IMR-90 (cell line): ENCODE measurements around the gene BRSK1.

ENCODE experiments used
- CEBPB ChIP-seq: IDR thresholded peaks from 2 replicates; pipeline ENCODE4 v1.6.1; 2012; ENCODE audit warnings: low read depth, low read length, improper control_type of control experiment
- FOS ChIP-seq: fragments of 150-350 bp; IDR thresholded peaks from 2 replicates; pipeline ENCODE4 v1.6.1; 2016; ENCODE audit warnings: low read depth, low read length
- MAFK ChIP-seq: IDR thresholded peaks from 2 replicates; pipeline ENCODE4 v1.6.1; 2012; ENCODE audit warnings: low read depth, low read length, improper control_type of control experiment
- MAZ ChIP-seq: IDR thresholded peaks from 2 replicates; pipeline ENCODE4 v1.6.1; 2012; ENCODE audit warnings: low read depth, mild to moderate bottlenecking, low read length, improper control_type of control experiment, moderate library complexity, borderline replicate concordance
- POLR2A ChIP-seq: IDR thresholded peaks from 2 replicates; pipeline ENCODE4 v1.6.1; 2012; ENCODE audit warnings: mild to moderate bottlenecking, low read depth, low read length
- RAD21 ChIP-seq: IDR thresholded peaks from 2 replicates; pipeline ENCODE4 v1.6.1; 2012; ENCODE audit warnings: low read length, improper control_type of control experiment
- RCOR1 ChIP-seq: IDR thresholded peaks from 2 replicates; pipeline ENCODE4 v1.6.1; 2012; ENCODE audit warnings: mild to moderate bottlenecking, low read length, improper control_type of control experiment; ENCODE audit not compliant: insufficient replicate concordance
- RFX5 ChIP-seq: IDR thresholded peaks from 2 replicates; pipeline ENCODE4 v1.8.0; 2012; ENCODE audit warnings: low read depth, mild to moderate bottlenecking, low read length, moderate library complexity
- SMC3 ChIP-seq: fragments of 150-350 bp; IDR thresholded peaks from 2 replicates; pipeline ENCODE4 v1.6.1; 2016; ENCODE audit warnings: low read depth, mild to moderate bottlenecking, antibody characterized with exemption, low read length, moderate library complexity
- TF ChIP-seq, protein P1 (sequence below): conservative IDR thresholded peaks from 2 replicates; pipeline ENCODE4 v1.5.1; 2012; ENCODE audit warnings: mild to moderate bottlenecking, low read depth, low read length, improper control_type of control experiment
- TF ChIP-seq, protein P2 (sequence below): fragments of 150-350 bp; IDR thresholded peaks from 2 replicates; pipeline ENCODE4 v1.6.1; 2017; ENCODE audit warnings: mild to moderate bottlenecking, antibody characterized with exemption, low read length, low read depth

DNA sequence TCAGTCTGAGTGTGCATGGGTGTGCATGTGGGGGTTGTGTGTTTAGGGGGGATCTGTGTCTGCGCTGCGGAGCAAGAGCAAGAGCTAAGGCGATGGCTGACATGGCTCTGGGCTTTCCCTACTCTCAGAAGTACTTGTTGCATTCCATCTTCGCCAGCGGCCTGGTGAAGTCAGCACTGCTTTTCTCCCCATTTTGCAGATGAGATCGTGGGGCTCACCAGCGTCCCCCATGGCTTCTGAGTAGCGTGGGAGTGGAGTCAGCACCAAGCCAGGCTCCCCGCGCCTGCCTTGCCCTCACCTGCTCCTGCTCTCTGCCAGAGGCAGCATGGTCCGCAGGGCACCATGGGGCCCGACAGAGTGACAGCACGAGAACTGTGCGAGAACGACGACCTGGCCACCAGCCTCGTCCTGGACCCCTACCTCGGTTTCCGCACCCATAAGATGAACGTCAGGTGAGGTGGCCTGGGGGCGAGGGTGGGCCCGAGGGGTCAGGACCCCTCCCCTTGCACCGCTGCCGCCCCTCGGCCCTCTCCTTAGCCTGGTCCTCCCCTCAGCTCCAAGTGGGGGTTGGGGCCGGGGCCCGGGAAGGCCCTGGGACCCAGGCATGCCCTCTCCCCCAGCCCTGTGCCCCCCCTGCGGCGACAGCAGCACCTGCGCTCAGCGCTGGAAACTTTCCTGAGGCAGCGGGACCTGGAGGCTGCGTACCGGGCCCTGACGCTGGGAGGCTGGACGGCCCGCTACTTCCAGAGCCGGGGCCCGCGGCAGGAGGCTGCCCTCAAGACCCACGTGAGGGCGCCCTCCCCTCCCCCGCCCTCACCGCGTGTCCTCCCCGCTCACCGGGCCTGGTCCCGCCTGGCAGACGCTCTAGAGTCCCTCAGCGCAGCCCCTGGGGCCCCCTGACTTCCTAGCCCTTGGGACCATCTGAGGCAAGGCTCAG lies 58.1 kb downstream of the BRSK1 start:
- TF ChIP-seq RFX5 (no peak), RAD21 (no peak), POLR2A (no peak), MAZ (no peak), FOS (no peak), MAFK (no peak), RCOR1 (no peak), CEBPB (no peak), SMC3 (no peak)
- TF ChIP-seq, protein P1, sequence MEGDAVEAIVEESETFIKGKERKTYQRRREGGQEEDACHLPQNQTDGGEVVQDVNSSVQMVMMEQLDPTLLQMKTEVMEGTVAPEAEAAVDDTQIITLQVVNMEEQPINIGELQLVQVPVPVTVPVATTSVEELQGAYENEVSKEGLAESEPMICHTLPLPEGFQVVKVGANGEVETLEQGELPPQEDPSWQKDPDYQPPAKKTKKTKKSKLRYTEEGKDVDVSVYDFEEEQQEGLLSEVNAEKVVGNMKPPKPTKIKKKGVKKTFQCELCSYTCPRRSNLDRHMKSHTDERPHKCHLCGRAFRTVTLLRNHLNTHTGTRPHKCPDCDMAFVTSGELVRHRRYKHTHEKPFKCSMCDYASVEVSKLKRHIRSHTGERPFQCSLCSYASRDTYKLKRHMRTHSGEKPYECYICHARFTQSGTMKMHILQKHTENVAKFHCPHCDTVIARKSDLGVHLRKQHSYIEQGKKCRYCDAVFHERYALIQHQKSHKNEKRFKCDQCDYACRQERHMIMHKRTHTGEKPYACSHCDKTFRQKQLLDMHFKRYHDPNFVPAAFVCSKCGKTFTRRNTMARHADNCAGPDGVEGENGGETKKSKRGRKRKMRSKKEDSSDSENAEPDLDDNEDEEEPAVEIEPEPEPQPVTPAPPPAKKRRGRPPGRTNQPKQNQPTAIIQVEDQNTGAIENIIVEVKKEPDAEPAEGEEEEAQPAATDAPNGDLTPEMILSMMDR = no peak
- TF ChIP-seq, protein P2, sequence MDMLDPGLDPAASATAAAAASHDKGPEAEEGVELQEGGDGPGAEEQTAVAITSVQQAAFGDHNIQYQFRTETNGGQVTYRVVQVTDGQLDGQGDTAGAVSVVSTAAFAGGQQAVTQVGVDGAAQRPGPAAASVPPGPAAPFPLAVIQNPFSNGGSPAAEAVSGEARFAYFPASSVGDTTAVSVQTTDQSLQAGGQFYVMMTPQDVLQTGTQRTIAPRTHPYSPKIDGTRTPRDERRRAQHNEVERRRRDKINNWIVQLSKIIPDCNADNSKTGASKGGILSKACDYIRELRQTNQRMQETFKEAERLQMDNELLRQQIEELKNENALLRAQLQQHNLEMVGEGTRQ = no peak
